Fibroblast of lung (primary cell): ENCODE results near the gene SAMD13.

Experiments
- EZH2 ChIP-seq: IDR thresholded peaks from 2 replicates; pipeline ENCODE4 v1.5.1; 2012; ENCODE audit warnings: low read length, control low read depth, mild to moderate bottlenecking; ENCODE audit errors: missing control alignments
- TF ChIP-seq, protein P1 (sequence below), 2 donors: IDR thresholded peaks in 1 of 2; conservative IDR thresholded peaks in 1 of 2; 1 replicate in 1 of 2; 2 replicates in 1 of 2; pipeline ENCODE4 v1.5.1; 2011 to 2012; ENCODE audit warnings: low read length in 2 of 2, control low read depth in 1 of 2, inconsistent platforms in 1 of 2, low read depth in 1 of 2, mild to moderate bottlenecking in 1 of 2

DNA sequence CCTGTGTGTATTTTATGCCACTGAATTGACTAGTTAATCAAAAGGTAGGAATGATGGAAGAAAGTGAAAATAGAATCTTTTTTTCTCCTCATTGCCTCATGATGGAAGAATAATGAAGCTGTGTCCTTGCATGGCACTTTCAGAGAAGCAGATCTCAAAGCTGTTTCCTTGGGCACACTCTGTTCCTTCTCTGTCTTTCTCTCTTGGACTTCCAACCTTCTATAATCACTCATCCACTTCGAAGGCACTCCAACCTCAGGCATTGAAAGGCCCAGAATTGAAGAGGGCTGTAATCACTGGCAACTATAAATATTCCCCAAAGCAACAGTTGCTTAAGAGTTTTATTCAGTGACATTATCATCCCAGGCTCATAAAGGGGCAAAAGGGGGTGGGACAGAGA lies 65.7 kb downstream of the SAMD13 start:
- TF ChIP-seq, protein P1, sequence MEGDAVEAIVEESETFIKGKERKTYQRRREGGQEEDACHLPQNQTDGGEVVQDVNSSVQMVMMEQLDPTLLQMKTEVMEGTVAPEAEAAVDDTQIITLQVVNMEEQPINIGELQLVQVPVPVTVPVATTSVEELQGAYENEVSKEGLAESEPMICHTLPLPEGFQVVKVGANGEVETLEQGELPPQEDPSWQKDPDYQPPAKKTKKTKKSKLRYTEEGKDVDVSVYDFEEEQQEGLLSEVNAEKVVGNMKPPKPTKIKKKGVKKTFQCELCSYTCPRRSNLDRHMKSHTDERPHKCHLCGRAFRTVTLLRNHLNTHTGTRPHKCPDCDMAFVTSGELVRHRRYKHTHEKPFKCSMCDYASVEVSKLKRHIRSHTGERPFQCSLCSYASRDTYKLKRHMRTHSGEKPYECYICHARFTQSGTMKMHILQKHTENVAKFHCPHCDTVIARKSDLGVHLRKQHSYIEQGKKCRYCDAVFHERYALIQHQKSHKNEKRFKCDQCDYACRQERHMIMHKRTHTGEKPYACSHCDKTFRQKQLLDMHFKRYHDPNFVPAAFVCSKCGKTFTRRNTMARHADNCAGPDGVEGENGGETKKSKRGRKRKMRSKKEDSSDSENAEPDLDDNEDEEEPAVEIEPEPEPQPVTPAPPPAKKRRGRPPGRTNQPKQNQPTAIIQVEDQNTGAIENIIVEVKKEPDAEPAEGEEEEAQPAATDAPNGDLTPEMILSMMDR (conservative IDR thresholded peaks at IDR 0.05 in 1 of 2, IDR thresholded peaks at IDR 0.05 in 1 of 2; ENCODE audit: low read depth in 1 of 2, low read length in 2 of 2): no peak
- no peak for TF ChIP-seq EZH2
